ENCODE results near the gene TGFBR3.

The TGFBR3 gene

DNA sequence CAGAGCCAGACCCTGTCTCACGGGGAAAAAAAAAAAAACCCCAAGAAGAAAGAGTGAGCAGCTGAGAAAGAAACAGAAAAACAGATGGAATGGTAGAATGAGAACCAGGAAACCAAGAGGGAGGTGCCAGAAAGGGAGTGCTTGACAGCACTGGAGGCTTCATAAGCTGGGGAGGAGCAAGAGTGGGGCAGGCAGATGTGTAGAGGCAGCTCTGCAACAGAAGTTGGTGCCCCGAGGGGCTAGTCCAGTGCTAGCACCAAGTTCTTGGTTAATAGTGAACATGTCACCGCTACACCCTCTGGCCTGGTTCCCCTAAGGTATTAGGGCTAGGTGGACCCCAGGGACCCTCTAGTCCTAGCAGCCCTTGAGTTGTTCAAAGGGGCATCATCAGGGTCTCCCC is 98.0 kb downstream of the TGFBR3 start:
- TF ChIP-seq, protein P1, sequence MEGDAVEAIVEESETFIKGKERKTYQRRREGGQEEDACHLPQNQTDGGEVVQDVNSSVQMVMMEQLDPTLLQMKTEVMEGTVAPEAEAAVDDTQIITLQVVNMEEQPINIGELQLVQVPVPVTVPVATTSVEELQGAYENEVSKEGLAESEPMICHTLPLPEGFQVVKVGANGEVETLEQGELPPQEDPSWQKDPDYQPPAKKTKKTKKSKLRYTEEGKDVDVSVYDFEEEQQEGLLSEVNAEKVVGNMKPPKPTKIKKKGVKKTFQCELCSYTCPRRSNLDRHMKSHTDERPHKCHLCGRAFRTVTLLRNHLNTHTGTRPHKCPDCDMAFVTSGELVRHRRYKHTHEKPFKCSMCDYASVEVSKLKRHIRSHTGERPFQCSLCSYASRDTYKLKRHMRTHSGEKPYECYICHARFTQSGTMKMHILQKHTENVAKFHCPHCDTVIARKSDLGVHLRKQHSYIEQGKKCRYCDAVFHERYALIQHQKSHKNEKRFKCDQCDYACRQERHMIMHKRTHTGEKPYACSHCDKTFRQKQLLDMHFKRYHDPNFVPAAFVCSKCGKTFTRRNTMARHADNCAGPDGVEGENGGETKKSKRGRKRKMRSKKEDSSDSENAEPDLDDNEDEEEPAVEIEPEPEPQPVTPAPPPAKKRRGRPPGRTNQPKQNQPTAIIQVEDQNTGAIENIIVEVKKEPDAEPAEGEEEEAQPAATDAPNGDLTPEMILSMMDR (IDR thresholded peaks at IDR 0.05; ENCODE audit: low read depth, low read length) = no peak
- no peak for DNase-seq (ENCODE audit: low read depth, low spot score)
- in situ Hi-C loops (cut with HindIII; ENCODE audit: low sequenced_read_pairs) = no loop called here
- H3K4me3 ChIP-seq (ENCODE audit: low read depth, low read length) = no peak overlapping the region

DNA sequence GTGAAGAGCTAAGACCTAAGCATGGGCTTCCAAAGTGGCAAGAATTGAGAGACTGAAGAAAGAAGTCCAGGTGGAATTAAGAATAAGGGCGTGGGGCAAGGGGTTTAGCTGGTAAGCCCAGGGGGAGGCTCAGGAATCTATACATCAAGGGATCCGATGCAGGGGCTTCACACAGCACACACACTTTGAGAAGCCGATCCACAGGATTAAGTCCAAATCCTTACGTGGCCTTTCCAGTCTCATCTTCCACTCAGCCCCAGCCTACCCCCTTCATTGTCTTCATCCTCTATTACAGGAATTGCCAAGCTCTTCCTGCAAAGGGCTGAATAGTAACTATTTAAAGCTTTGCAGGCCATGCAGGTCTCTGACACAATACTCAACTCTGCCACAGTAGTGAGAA is 101.3 kb downstream of the TGFBR3 start:
- TF ChIP-seq, protein P1 (IDR thresholded peaks at IDR 0.05; ENCODE audit: low read depth, low read length) = no peak
- no peak overlapping the region for H3K4me3 ChIP-seq (ENCODE audit: low read depth, low read length)
- in situ Hi-C loops (cut with HindIII; ENCODE audit: low sequenced_read_pairs) = no loop called here
- no peak for DNase-seq (ENCODE audit: low read depth, low spot score)

DNA sequence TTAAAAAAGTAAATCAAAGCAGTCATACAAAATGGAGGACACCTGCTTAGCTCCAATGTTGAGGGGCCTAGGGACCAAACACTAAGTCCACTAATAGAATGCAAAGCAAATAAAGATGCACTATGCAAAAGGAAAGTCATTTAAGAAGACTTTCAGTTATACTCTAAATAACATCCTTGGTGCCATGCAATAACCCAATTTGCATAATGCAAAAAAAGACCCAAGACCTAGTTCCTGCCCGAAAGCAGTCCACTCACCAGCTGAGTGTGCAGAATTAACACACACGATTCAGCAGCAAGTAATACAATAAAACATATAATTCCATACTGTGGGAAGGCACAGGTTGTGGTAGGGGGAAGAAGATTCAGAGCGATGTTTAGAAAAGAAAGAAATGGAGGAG is 101.8 kb downstream of the TGFBR3 start:
- in situ Hi-C loops (cut with HindIII; ENCODE audit: low sequenced_read_pairs) = no loop called here

DNA sequence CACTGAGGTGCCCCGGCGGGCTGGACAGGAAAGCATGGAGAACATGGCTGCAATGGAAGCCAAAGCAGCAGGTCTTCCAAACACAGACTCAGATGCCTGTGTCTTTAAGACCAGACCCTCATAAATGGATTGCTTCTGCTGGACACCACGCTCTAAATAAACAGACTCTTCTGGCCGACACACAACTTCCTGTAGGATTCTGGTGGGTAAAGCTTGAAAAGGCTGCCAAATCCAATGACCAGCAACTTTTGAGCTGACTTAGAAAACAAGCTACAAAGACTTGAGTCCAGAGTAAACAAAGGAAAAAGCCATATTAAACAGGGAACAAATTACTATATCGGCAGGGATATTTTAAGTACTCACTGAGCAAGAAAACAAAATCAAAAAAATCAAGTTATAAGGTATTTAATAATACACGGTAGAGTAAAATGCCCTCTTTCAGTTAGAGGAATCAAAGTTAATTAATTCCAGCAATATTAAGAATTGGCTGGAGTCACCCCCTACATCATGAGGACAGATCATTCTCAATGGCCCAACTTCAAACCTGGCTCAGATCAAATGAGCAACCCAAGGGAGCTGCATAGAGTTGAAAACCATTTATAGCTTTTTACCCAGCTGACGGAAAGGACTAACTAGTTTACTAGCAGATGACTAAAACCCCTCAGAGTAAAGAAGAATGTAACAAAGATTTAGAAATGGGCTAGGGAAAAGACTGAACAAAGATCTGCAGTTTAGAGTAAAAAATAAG is 102.4 kb downstream of the TGFBR3 start:
- peak; percentile 66 for DNase-seq (ENCODE audit: low read depth, low spot score)
- TF ChIP-seq, protein P1 (IDR thresholded peaks at IDR 0.05; ENCODE audit: low read depth, low read length) = no peak
- H3K4me3 ChIP-seq (ENCODE audit: low read depth, low read length) = no peak overlapping the region
- in situ Hi-C loops (cut with HindIII; ENCODE audit: low sequenced_read_pairs) = no loop called here

More for the DNA sequence above, 101.8 kb downstream of the TGFBR3 start:
- TF ChIP-seq, protein P1 (IDR thresholded peaks at IDR 0.05; ENCODE audit: low read depth, low read length) = no peak
- H3K4me3 ChIP-seq (ENCODE audit: low read depth, low read length) = no peak overlapping the region
- no peak for DNase-seq (ENCODE audit: low read depth, low spot score)

DNA sequence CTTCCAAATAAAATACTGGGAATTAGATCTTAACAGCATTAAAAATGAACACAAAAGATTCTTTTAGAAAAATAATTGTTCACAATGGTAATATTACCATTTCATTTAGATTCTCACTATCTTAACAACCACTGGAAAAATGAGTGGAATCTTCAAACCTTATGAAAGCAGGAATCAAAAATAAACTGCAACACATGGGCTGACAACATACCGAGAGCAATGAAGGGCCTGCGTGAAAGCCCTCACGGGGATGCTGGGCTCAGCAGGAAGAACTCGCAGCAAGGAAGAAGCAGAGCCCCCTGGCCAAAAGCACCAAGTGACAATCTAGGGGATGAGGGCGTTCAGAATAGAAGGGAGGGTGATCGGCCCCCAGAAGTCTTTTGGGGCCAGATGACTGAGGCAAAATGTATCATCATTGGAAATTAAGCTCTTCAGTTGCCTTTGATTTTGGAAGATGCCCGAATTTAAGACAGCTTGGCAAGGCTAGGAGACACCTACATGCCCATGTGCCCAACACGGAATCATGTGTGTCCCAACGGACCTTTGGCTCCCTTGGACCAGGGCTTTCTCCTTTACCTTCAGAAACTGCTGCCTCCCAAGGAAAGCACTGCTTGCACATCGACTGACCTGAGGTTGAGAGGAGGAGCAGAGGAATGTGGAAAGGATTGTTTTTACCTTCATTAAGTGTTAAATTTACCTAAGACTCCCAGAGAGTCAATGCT is 103.9 kb downstream of the TGFBR3 start:
- no peak for DNase-seq (ENCODE audit: low read depth, low spot score)
- in situ Hi-C loops (cut with HindIII; ENCODE audit: low sequenced_read_pairs) = no loop called here
- TF ChIP-seq, protein P1 (IDR thresholded peaks at IDR 0.05; ENCODE audit: low read depth, low read length) = no peak

DNA sequence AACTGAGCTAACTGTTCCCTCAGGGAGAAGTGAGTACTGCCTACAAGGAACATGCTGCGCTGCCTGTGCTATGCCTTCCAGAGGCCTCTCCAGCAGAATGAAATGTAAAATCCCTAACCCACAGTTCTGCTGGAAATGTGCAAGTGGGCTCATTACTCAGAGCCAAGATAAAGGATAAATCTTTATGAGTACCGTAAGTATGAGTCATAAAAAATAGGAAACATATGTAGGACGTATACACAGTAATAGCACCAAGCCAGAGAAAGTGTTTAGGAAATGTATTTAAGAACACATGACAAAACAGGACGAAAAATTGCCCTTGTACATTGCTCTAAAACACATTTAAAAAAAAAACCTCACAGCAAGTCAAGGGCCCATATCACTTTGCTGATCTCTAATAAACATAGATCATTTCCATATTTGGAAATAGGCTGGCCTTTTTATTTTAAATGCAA is 104.6 kb downstream of the TGFBR3 start:
- in situ Hi-C loops (cut with HindIII; ENCODE audit: low sequenced_read_pairs) = no loop called here
- no peak overlapping the region for H3K4me3 ChIP-seq (ENCODE audit: low read depth, low read length)
- peak; percentile 83 for DNase-seq (ENCODE audit: low read depth, low spot score)
- TF ChIP-seq, protein P1 (IDR thresholded peaks at IDR 0.05; ENCODE audit: low read depth, low read length) = no peak

More for the DNA sequence above, 103.9 kb downstream of the TGFBR3 start:
- no peak overlapping the region for H3K4me3 ChIP-seq (ENCODE audit: low read depth, low read length)
